Brain microvascular endothelial cell (primary cell): ENCODE data around the gene ADGRD1.

Source experiments
- DNase-seq: peaks from one replicate; pipeline ENCODE4 v3.0.0-alpha.2; 2020
- H3K27ac ChIP-seq: fragments of 250-450 bp; sonication (Bioruptor Pico); 2 replicates; pipeline ENCODE4 v1.5.1; 2020; ENCODE audit warnings: mild to moderate bottlenecking, moderate library complexity
- H3K27me3 ChIP-seq: fragments of 250-450 bp; sonication (Bioruptor Pico); replicated peaks from 2 replicates; pipeline ENCODE4 v1.5.1; 2020; ENCODE audit warnings: mild to moderate bottlenecking
- H3K36me3 ChIP-seq: fragments of 250-450 bp; sonication (Bioruptor Pico); replicated peaks from 2 replicates; pipeline ENCODE4 v1.5.1; 2020; ENCODE audit warnings: mild to moderate bottlenecking
- H3K4me3 ChIP-seq: 2 replicates; pipeline ENCODE4 v1.5.1; 2011; ENCODE audit warnings: low read depth, mild to moderate bottlenecking, control low read depth, low read length, moderate library complexity
- in situ Hi-C: cut with HindIII; loops from 2 replicates; pipeline ENCODE4 v1.10.0; 2017; ENCODE audit warnings: low sequenced_read_pairs, low pct_ligation_motif_present
- TF ChIP-seq, protein P1 (sequence below): IDR thresholded peaks from 2 replicates; pipeline ENCODE4 v1.5.1; 2011; ENCODE audit warnings: low read depth, mild to moderate bottlenecking, moderate library complexity, low read length, control low read depth, inconsistent platforms; ENCODE audit errors: missing control alignments

Gene ADGRD1

DNA sequence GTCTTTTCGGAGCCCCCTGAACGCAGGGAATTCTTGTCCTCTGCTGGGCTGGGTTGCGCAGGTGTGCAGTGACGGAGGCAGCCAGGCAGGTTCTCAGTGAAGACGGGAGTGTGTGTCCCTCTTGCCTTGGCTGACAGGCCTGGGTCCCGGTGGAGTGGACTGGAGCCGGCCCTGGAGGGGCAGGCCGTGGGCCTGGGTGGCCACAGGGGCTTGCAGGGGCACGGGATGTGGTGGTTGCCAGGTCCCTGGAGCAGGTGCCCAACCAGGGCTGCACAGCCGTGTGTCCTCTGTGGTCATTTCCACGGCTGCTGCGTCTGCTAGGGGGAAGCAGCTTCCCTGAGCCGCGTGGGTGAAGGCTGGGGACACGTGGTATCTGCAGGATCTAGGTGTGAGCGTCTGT, 79.8 kb downstream of the ADGRD1 start:
- TF ChIP-seq, protein P1, sequence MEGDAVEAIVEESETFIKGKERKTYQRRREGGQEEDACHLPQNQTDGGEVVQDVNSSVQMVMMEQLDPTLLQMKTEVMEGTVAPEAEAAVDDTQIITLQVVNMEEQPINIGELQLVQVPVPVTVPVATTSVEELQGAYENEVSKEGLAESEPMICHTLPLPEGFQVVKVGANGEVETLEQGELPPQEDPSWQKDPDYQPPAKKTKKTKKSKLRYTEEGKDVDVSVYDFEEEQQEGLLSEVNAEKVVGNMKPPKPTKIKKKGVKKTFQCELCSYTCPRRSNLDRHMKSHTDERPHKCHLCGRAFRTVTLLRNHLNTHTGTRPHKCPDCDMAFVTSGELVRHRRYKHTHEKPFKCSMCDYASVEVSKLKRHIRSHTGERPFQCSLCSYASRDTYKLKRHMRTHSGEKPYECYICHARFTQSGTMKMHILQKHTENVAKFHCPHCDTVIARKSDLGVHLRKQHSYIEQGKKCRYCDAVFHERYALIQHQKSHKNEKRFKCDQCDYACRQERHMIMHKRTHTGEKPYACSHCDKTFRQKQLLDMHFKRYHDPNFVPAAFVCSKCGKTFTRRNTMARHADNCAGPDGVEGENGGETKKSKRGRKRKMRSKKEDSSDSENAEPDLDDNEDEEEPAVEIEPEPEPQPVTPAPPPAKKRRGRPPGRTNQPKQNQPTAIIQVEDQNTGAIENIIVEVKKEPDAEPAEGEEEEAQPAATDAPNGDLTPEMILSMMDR: no peak
- Histone ChIP-seq H3K27me3 (peaks cover 4% of the 10 kb centered on the region), H3K36me3 (no peaks in the 10 kb centered on the region), H3K4me3 (no peak overlapping the region), H3K27ac (no peak overlapping the region)
- DNase-seq: no peak
- in situ Hi-C loops: no loop called here

DNA sequence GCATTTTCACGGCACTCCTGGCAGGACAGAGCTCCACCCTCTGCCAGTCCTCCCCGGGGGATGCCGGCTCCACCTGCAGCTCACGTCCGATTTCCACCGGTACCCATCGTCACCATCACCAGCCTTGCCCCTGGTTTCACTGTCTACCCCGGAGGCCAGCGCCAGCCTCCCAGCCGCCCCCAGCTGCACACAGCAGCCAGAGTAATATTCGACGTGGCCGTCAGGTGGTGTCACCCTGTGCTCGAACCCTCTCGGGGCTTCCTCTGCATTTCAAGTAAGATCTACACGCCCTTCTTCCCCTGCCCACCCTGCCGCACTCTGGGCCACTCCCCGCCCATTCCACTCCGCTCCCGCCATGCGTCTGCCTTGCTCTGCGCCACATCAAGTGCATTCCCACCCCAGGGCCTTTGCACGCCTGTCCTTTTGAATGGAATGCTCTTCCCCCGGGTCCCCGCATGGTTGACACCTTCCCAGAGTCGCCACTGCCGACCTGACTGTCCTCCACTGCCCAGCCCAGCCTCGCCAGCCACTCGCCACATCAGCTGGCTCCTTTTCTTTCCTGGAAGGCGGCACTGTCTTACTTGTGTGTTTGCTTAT, 80.3 kb downstream of the ADGRD1 start:
- TF ChIP-seq, protein P1: no peak
- no peak for DNase-seq
- in situ Hi-C loops: no loop called here

DNA sequence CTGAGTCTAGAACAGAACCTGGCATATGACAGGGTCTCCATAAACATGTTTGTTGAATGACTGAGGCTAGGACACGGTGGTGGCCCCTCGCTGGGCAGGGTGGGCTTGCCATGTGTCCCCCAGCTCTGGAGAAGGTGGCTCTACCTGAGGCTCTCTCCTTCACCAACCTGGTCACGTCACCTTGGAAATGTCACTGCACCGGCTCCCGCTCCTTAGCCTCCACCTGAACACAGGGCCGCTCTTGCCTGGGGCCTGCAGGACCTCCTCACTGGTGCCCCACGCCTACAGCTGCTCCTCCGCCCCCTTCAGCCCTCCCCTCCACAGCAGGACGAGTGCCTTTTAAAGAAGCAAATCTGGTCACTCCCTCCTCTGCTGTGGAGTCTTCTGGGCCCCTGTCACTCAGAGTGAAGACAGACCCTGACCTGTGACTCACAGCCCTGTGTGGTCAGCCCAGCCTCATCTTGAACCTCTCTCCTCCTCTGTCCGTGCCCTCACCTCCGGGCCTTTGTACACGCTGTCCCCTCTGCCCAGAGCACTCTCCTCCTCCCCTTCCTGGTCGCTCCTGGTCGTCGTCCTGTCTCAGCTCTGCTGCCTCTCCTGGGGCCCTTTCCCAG, 81.0 kb downstream of the ADGRD1 start:
- no peak for DNase-seq
- TF ChIP-seq, protein P1: no peak
- peaks cover 2% of the 10 kb centered on the region for H3K27me3 ChIP-seq
- in situ Hi-C loops: no loop called here
- H3K27ac ChIP-seq: no peak overlapping the region
- H3K4me3 ChIP-seq: no peak overlapping the region
- no peaks in the 10 kb centered on the region for H3K36me3 ChIP-seq

More for the DNA sequence above, 80.3 kb downstream of the ADGRD1 start:
- Histone ChIP-seq H3K4me3 (no peak overlapping the region), H3K27me3 (peaks cover 2% of the 10 kb centered on the region), H3K27ac (no peak overlapping the region), H3K36me3 (no peaks in the 10 kb centered on the region)

DNA sequence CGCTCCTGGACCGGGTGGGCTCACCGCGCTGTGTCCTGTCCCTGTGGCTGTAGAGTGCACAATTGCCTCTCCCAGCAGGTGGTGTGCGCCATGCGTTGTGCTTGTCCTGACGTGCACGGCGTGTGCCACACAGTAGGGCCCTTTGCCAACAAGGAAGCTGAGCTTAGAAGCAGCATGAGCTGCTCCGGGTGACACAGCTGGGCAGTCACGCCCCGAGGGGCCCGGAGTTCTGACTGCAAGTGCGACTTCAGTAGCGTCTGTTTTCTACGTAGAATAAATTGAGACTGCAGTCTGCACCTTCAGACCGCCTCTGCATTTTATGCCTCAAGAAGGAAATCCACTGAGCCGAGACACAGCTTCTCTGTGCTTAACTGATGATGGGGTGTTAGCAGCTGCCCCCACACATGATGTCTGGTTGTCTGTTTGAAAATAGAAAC, 81.6 kb downstream of the ADGRD1 start:
- Histone ChIP-seq H3K36me3 (no peaks in the 10 kb centered on the region), H3K27me3 (peaks cover 2% of the 10 kb centered on the region), H3K4me3 (no peak overlapping the region), H3K27ac (no peak overlapping the region)
- in situ Hi-C loops: no loop called here
- TF ChIP-seq, protein P1: no peak
- DNase-seq: no peak

DNA sequence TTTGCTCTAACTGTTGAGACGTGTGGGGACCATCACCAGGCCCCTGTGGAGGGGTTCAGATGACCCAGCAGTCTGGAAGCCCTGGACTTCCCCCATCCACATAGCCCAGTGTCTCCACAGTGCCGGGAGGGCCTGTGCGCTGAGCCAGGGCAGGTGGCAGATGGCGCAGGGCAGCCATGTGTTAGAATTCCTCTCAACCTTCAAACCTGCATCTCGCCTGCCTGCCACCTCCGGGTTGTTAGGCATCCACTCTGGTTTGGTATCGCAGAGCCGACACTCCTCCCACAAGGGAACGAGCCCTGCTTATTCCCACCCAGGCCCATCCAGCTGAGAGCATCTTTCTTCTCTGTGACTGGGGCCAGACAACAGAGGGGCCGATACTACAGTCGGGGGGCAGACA, 84.5 kb downstream of the ADGRD1 start:
- TF ChIP-seq, protein P1: no peak
- no peak for DNase-seq
- in situ Hi-C loops: no loop called here

More for the DNA sequence above, 84.5 kb downstream of the ADGRD1 start:
- Histone ChIP-seq H3K27me3 (no peaks in the 10 kb centered on the region), H3K36me3 (no peaks in the 10 kb centered on the region), H3K4me3 (no peak overlapping the region), H3K27ac (no peak overlapping the region)
